Bone marrow (tissue), 2 donors: ENCODE measurements around the gene CD93.
A peak's percentile ranks its signal among the peaks of the same experiment; 100 is the strongest.

Experiments
- DNase-seq, 2 donors: peaks; one replicate each; lab custom pipeline; 2025; lab: John Stamatoyannopoulos, UW

The CD93 gene

DNA sequence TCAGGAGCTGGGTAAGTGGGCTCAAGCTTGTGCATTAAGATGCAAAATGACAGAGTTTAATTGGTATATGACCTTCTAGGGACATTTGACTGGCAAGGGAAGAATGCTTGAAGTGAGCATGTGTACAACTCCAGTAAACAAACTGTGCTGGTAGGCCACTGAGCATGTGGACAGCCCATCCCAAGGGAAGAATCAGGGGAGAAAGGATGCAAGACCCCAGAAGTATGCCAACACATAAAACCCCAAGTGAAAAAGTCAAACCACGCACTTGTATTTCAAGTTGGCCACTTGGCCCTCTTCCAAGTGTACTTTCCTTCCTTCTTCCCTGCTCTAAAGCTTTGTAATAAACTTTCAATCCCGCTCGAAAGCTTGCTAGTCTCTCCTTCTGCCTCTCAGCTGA lies 26.3 kb downstream of the CD93 start:
- peak in 1 of 2 donors; percentile 17 for DNase-seq

GRCh38 chr20:23059001-23059400 lies 27.1 kb downstream of the CD93 start:
- DNase-seq, result no peak

- DNase-seq, result no peak
Measured at GRCh38 chr20:23058240-23058639, 27.9 kb downstream of the CD93 start.

DNA sequence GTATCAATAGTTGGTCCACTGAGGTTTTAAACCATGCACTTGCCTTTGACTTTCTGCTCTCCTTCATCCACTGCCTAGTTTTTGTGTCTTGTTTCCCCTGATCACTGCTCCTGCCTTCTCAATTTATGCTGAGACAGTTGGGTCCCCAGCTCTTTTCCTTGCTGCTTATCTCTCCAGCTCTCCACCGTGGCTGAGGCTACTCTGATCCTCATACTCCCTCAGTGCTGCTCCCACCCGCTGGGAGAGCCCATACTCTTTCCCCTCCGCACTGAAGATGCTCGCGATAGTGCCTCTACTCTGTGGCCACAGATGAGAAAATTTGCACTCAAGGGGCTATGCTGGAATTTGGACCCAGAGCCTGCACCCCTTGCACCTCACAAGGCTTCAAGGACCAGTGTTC lies 33.2 kb downstream of the CD93 start:
- no peak for DNase-seq

DNA sequence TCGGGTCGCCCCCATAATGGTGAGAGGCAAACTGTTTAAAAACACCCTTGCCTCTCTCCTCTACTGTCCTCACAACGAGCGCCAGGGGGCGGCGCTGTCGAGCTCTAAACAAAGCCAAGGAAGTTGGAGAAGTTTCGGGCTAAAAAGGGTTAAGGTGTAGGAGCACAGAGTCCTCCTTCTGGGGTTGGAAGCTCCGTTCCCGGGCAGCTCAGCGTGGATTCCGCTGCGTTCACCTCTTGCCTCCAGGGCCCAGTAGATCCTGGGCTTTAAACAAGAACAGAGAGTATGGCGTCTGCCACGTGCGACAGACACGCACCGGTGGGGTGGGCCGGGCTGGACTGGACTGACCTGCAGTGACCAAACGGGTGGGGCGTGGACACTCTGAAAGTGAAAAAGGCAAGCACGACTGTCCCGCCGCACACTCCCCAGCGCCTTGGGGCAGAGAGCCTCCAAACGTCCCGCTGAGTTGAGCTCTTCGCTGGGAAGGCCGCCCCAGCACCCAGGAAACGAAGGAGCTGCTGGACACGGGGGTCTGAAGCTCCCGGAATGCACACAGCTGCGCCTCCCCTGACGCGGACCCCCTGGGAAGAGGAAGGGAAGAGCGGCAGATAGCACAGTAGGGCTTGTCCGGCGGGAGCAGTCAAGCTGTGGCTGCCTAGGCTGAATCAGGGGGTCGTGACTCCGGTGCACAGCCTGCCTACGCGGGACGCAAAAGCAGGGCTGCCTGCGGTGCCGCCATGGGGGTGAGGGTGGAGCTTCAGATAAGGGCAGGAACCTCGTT lies 35.1 kb downstream of the CD93 start:
- peak; percentile 70 to 88 for DNase-seq

DNA sequence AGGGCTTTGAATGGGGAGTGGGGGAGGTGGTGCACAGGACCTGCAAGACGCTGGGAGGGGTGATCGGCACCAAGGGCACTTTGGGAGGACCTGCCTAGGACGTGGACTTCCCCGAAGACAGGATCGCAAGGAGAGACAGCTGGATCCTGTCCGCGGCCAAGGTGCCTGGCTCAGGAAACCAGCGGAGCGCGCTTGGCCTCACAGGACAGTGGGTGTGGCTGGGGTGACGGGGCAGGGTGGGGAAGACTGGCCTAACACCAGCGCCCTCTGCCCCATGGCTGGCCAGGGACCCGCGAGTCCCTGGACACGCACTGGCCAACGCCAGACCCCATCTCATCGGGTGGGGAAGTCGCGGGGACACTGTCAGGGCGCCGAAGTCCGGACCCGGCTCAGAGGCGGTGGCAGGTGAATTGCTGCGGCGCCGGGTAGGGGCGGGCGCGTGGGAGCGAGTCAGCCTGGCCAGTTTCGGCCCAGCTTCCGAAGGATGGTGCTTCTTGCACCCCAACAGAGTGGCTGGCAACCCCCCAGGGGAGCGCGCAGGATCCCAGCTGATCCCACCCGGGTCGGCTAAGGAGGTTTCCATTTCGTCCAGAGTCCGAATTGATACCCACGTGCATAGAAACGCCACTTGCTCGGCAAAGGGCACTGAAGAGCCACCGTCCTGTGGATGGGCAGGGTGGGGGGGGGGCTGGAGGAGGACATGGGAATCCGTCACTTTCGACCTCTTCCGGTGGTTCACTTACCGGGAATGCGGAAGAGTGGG lies 35.9 kb downstream of the CD93 start:
- DNase-seq, result peak in 1 of 2 donors; percentile 69

GRCh38 chr20:23049201-23050075 lies 36.7 kb downstream of the CD93 start, which contains the start of gene THBD:
THBD (minus strand) TSS chr20:23049672; CDS start chr20:23049504, 168 bp downstream.
- DNase-seq, result peak; percentile 44 to 81

DNA sequence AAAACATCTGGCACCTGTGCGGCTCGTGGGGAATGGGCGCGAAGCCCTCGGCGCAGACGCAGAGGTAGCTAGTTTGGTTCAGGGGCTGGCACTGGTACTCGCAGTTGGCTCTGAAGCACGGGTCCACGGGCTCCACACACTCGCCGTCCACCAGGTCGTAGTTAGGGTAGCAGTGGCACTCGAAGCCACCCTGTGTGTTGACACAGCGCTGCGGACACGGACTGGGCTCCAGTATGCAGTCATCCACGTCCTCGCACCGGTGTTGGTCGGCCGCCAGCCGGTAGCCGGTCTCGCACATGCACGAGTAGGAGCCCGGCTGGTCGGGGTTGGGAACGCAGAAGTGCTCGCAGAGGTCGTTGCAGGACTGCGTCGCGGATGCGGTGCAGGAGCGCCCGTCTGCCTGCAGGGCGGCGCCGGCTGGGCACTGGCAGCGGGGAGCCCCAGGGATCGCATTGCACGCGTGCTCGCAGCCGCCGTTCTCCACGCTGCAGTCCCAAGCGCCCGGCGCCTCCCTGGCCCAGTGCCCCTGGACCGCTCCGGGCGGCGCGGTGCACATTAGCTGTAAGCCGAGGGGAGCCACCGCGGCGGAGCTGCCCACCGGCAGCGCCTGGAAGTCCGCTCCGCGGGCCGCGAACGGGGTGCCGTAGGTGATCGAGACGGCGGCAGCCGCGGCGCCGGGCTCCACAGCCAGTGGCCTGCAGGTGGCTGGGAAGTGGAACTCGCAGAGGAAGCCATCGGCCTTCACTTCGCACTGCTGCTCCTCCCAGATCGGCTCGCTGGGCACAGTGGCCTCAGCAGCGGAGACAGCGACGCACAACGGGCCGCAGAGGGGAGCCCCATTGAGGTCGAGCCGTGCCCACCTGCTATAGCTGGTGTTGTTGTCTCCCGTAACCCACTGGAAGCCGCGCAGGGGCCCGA lies 37.6 kb downstream of the CD93 start:
- DNase-seq, result peak; percentile 51 to 67

DNA sequence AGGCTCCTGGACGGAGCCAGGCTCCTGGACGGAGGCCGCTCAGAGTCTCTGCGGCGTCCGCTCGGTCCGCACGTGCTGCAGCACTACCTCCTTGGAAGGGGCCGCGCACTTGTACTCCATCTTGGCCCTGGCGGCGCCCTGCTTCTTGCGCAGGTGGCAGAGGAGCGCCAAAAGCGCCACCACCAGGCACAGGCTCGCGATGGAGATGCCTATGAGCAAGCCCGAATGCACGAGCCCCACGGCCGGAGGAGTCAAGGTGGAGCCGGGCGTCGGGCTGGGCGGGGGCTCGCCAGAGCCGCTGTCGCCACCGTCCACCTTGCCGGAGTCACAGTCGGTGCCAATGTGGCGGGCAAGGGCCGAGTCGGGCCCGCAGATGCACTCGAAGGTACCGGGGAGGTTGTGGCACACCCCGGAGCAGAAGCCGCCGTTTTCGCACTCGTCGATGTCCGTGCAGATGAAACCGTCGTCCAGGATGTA lies 38.3 kb downstream of the CD93 start:
- DNase-seq, result no peak

- no peak for DNase-seq
Measured at GRCh38 chr20:23047001-23047737, 39.0 kb downstream of the CD93 start.

DNA sequence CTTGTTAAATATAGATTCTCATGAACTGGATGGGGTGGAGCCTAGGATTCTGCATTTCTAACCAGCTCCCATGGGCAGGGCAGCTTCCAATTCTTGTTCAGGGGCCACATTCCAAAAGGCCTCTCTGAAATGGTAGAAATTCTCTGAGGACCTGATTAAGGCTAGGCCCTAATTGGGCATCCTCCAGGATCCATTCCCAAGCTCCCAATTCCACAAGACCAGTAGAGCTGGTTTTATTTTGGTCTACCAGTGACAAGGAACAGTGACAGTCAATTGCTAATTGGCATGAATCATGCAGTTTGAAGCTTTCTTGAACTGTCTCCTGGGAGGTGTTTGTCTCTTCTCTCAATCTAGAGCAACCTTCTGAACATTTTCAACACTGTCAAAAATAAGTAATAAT lies 39.7 kb downstream of the CD93 start:
- no peak for DNase-seq

DNA sequence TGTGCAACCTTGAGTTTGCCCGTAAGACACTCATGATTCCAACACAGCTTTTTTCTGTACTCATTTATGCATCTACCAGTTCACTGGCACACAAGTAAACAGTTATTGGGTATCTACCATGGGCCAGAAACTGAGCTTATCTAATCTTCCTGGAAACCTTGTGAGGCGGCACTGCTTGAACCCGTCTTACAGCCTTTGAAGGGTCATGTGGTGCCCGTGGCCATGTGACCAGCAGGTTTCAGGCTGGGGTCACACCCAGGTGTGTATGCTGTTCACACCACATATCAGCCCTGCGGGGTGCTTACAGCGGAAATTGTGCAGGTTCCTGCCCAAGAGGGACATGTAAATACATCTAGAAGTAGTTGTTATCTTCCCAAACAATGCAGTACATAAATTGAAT lies 42.7 kb downstream of the CD93 start:
- no peak for DNase-seq

GRCh38 chr20:23042270-23042669 lies 43.9 kb downstream of the CD93 start:
- DNase-seq, result no peak

GRCh38 chr20:23039885-23040508 lies 46.1 kb downstream of the CD93 start:
- no peak for DNase-seq

DNA sequence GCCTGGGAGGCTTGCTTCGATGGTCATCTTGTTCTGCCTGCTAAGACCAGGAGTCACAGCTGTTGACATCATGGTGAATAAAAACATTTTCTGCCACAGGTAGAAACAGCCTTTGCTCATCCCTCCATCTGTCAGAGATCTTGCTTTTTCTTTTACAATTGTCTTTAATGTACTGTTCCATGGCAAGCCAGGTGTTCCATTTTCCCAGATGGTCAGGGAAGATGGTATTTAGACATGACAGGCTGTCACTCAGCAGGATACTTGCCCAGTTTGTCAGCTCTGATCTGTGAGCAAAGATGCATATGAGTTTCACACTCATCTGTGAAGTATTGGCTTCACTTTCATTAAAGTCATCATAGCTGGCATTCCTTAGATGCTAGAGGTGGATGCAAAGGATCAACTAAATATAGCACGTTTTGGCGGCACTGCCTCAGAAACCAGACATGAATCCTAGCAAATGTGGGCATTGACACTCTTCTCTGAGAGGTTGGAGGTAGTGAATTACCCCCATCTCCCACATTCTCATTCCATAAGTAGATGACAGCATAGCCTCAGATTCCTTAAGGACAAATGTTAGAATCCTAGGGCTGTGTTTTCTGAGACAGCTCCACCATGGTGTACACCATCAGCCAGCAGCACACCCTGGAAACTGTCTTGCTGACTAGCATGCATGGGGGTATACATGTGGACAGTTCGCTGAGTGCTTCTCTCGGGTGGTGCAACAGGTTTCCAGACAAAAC lies 46.8 kb downstream of the CD93 start:
- DNase-seq, result no peak

DNA sequence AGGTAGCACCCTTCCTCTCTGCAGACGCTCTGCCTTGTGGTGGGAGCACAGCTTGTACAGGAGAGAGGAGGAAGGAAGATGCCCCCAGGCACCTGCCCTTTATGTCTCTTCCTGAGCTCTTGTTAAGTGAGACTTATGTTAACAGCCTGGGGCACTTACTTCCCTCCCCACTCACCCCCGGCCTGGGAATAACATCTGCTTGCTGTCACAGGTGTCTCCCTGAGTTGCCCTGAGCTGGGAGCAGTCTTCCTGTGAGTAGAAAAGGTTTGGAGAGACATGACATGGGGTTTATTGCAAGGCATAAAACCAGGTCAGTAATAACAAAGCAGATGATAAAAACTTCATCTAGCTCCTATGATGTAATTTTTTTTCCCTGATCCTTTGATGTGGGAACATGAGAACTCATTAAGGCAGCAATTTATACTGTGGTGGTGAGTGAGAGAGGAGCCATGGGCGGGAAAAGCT lies 49.1 kb downstream of the CD93 start:
- DNase-seq, result no peak

- no peak for DNase-seq
Measured at GRCh38 chr20:23036371-23036770, 49.8 kb downstream of the CD93 start.

DNA sequence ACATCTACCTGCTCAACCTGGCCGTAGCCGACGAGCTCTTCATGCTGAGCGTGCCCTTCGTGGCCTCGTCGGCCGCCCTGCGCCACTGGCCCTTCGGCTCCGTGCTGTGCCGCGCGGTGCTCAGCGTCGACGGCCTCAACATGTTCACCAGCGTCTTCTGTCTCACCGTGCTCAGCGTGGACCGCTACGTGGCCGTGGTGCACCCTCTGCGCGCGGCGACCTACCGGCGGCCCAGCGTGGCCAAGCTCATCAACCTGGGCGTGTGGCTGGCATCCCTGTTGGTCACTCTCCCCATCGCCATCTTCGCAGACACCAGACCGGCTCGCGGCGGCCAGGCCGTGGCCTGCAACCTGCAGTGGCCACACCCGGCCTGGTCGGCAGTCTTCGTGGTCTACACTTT lies 50.4 kb downstream of the CD93 start:
- DNase-seq, result no peak
